Measurements from ENCODE around the gene SLC30A3. TPM values are rescaled to one million over a fixed set of nuclear protein-coding genes. Genes with fewer than 3 reads are reported as not detected.

SLC30A3 gene
- polyA plus RNA-seq, 1 donor from 2014 or later: not detected

DNA sequence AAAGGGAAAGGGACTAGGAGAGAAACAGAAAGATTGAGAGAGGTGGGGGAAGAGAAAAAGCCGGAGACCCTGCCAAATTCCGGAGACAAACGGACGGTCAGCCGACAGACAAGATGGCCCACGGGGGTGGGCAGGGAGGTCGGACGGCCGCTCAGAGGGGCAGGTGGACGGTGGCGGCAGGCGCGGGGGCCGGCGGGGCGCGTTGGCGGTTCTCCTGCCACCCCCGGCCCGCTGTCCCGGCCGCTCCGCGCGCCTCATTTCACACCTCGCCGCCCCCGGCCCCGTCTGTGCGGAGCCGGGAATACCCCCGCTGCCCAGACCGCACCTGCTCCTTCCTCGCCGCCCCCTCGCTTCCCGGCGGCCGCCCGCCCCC, 935 bp downstream of the SLC30A3 start:
- no peaks in the 10 kb centered on the region for H3F3A ChIP-seq (ENCODE audit: insufficient read depth, low read length, poor library complexity, severe bottlenecking)
- no peak overlapping the region for H3K27ac ChIP-seq (ENCODE audit: low read length)
- peaks cover 73% of the 10 kb centered on the region for H3K27me3 ChIP-seq (ENCODE audit: insufficient read depth, low read depth, low read length)
- no peak overlapping the region for H2AFZ ChIP-seq (ENCODE audit: low read depth, low read length)
- no peak overlapping the region for H3K4me3 ChIP-seq (ENCODE audit: low read length)
- H4K20me1 ChIP-seq (ENCODE audit: insufficient read depth): no peaks in the 10 kb centered on the region
- TF ChIP-seq POLR2AphosphoS5 (IDR thresholded peaks at IDR 0.05) (no peak), EZH2 (IDR thresholded peaks at IDR 0.05; ENCODE audit: borderline replicate concordance, insufficient read depth, low read length, poor library complexity, severe bottlenecking) (no peak), REST (IDR thresholded peaks at IDR 0.05; ENCODE audit: borderline replicate concordance) (no peak)
- no peak overlapping the region for H3K9ac ChIP-seq (ENCODE audit: low read length)
- no peaks in the 10 kb centered on the region for H3K79me2 ChIP-seq (replicated peaks; ENCODE audit: insufficient read depth, low read length)
- H3K4me2 ChIP-seq (ENCODE audit: low read length): no peak overlapping the region
- no peaks in the 10 kb centered on the region for H3K36me3 ChIP-seq (ENCODE audit: insufficient read depth, low read length)
- H3K9me2 ChIP-seq (ENCODE audit: insufficient read depth, low read length): no peaks in the 10 kb centered on the region
- no peaks in the 10 kb centered on the region for H3K9me3 ChIP-seq (ENCODE audit: low read length)

DNA sequence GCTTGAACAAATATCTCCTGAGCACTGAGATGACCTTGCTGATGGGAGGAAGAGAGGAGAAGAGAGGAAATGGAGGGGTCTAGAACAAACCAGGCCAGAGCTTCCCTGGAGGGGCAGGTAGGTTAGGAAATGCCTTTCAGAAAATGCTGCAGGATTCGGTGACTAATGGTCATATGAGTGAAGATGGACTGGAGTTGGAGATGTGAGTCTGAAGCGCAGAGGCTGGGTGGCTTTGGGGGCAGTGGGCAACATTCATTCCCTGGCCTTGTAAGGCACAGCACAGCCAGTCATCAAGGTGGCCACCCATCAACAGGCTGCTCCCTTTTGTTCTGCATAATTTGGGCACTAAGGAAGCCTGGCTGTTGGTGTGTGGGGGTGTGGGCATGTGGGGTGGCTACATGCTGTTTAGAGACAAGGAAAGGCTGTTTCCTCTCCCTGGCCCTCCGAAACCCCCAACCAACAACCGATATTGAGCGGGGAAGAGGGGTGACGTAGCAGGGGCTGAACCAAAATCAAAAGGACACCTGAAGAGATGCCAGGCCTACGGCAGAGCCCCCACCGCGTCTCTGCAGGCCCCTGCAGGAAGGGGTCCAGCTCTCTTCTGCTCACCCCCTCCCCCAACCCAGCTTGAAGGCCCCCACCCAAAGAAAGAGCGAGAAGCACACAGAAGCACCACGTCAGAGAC, 1.5 kb downstream of the SLC30A3 start:
- H2AFZ ChIP-seq (ENCODE audit: low read depth, low read length): no peak overlapping the region
- no peaks in the 10 kb centered on the region for H3K79me2 ChIP-seq (replicated peaks; ENCODE audit: insufficient read depth, low read length)
- peaks cover 70% of the 10 kb centered on the region for H3K27me3 ChIP-seq (ENCODE audit: insufficient read depth, low read depth, low read length)
- no peak overlapping the region for H3K4me2 ChIP-seq (ENCODE audit: low read length)
- H3K9me3 ChIP-seq (ENCODE audit: low read length): no peaks in the 10 kb centered on the region
- no peaks in the 10 kb centered on the region for H3F3A ChIP-seq (ENCODE audit: insufficient read depth, low read length, poor library complexity, severe bottlenecking)
- H3K4me3 ChIP-seq (ENCODE audit: low read length): no peak overlapping the region
- no peak overlapping the region for H3K9ac ChIP-seq (ENCODE audit: low read length)
- H4K20me1 ChIP-seq (ENCODE audit: insufficient read depth): no peaks in the 10 kb centered on the region
- no peaks in the 10 kb centered on the region for H3K36me3 ChIP-seq (ENCODE audit: insufficient read depth, low read length)
- no peak for TF ChIP-seq EP300 (conservative IDR thresholded peaks at IDR 0.05; ENCODE audit: poor library complexity, severe bottlenecking)
- TF ChIP-seq POLR2AphosphoS5 (IDR thresholded peaks at IDR 0.05): no peak
- no peak for TF ChIP-seq MXI1 (conservative IDR thresholded peaks at IDR 0.05; ENCODE audit: poor library complexity, severe bottlenecking)
- no peak for TF ChIP-seq EZH2 (IDR thresholded peaks at IDR 0.05; ENCODE audit: borderline replicate concordance, insufficient read depth, low read length, poor library complexity, severe bottlenecking)
- no peak for TF ChIP-seq SMC3 (conservative IDR thresholded peaks at IDR 0.05; ENCODE audit: poor library complexity)
- no peak for TF ChIP-seq REST (IDR thresholded peaks at IDR 0.05; ENCODE audit: borderline replicate concordance)
- TF ChIP-seq RAD21 (conservative IDR thresholded peaks at IDR 0.05): no peak
- no peak for TF ChIP-seq CTCF (IDR thresholded peaks at IDR 0.05; ENCODE audit: poor library complexity, severe bottlenecking)
- no peak for TF ChIP-seq TAF1 (IDR thresholded peaks at IDR 0.05; ENCODE audit: low read depth)
- no peak overlapping the region for H3K27ac ChIP-seq (ENCODE audit: low read length)
- no peaks in the 10 kb centered on the region for H3K9me2 ChIP-seq (ENCODE audit: insufficient read depth, low read length)

Data from neural cell (in vitro differentiated cells).